HFFc6 (cell line): ENCODE results near the gene ANXA4. TPM values are rescaled to one million over a fixed set of nuclear protein-coding genes. Genes with fewer than 3 reads are reported as not detected.

ENCODE experiments used
- DNase-seq: peaks from one replicate; pipeline ENCODE4 v3.0.0-alpha.2; 2018
- H3K27ac Mint-ChIP-seq: 2 replicates; pipeline ENCODE4 v1.8.0; 2020; ENCODE audit warnings: mild to moderate bottlenecking, mixed read lengths
- H3K27me3 Mint-ChIP-seq: 2 replicates; pipeline ENCODE4 v1.8.0; 2021; ENCODE audit warnings: mild to moderate bottlenecking, moderate library complexity, mixed read lengths; ENCODE audit not compliant: insufficient read depth
- H3K36me3 Mint-ChIP-seq: 2 replicates; pipeline ENCODE4 v1.8.0; 2021; ENCODE audit warnings: low read depth, mixed read lengths
- H3K4me1 Mint-ChIP-seq: 2 replicates; pipeline ENCODE4 v1.8.0; 2020; ENCODE audit warnings: low read depth, mixed read lengths
- H3K4me3 Mint-ChIP-seq: 2 replicates; pipeline ENCODE4 v1.8.0; 2020; ENCODE audit warnings: mild to moderate bottlenecking, moderate library complexity, mixed read lengths
- H3K9me3 Mint-ChIP-seq: 2 replicates; pipeline ENCODE4 v1.8.0; 2020; ENCODE audit warnings: mild to moderate bottlenecking, mixed read lengths
- CTCF ChIP-seq: fragments of 200-600 bp; sonication (generic); IDR thresholded peaks from 2 replicates; pipeline ENCODE4 v1.5.0; 2021; ENCODE audit warnings: antibody characterized with exemption, mild to moderate bottlenecking
- total RNA-seq, 6 experiments: library from RNA; stranded (reverse); fragmentation: NEBNext Ultra II Directional; extraction: Animal tissue kit (Norgen Biotek cat#: 25700); gene quantifications; 2 replicates in 1 of 6; 3 replicates in 5 of 6; pipeline ENCODE4 v1.2.3, GENCODE V29; 2021

ANXA4 gene
- total RNA-seq, 6 experiments from 2014 or later, result 92.8 to 112 (median 96.1) TPM

- H3K36me3 Mint-ChIP-seq, result peaks cover 6% of the 10 kb centered on the region; the same call in 1 of the 2 replicates
- H3K27me3 Mint-ChIP-seq, result no peaks in the 10 kb centered on the region
- no peak overlapping the region for H3K27ac Mint-ChIP-seq
- no peak overlapping the region for H3K4me3 Mint-ChIP-seq
- no peaks in the 10 kb centered on the region for H3K9me3 Mint-ChIP-seq
- peaks cover 83% of the 10 kb centered on the region for H3K4me1 Mint-ChIP-seq
- no peak for DNase-seq
- TF ChIP-seq CTCF, result no peak
These were observed 26.9 kb downstream of the ANXA4 start for GRCh38 chr2:69768789-69769188.

- DNase-seq, result no peak
- Mint-ChIP-seq H3K4me3 (peak overlapping the region; percentile 30; the same call in 1 of the 2 replicates), H3K27me3 (no peaks in the 10 kb centered on the region), H3K4me1 (peaks cover 78% of the 10 kb centered on the region), H3K36me3 (peaks cover 6% of the 10 kb centered on the region; the same call in 1 of the 2 replicates), H3K9me3 (no peaks in the 10 kb centered on the region), H3K27ac (peak overlapping the region; percentile 80)
- no peak for TF ChIP-seq CTCF
These were observed 27.3 kb downstream of the ANXA4 start for GRCh38 chr2:69769272-69769671.

GRCh38 chr2:69770193-69770702, 28.3 kb downstream of the ANXA4 start:
- Mint-ChIP-seq H3K9me3 (no peaks in the 10 kb centered on the region), H3K4me1 (peaks cover 71% of the 10 kb centered on the region), H3K27ac (peak overlapping the region; percentile 91), H3K27me3 (no peaks in the 10 kb centered on the region), H3K4me3 (peak overlapping the region; percentile 75), H3K36me3 (peaks cover 5% of the 10 kb centered on the region; the same call in 1 of the 2 replicates)
- TF ChIP-seq CTCF, result no peak
- DNase-seq, result peak; percentile 84

GRCh38 chr2:69770747-69771146, 28.8 kb downstream of the ANXA4 start:
- Mint-ChIP-seq H3K27ac (peak overlapping the region; percentile 91), H3K4me1 (peaks cover 68% of the 10 kb centered on the region), H3K4me3 (no peak overlapping the region)

GRCh38 chr2:69771461-69771860, 29.5 kb downstream of the ANXA4 start:
- no peak overlapping the region for H3K4me3 Mint-ChIP-seq

More at GRCh38 chr2:69770747-69771146, 28.8 kb downstream of the ANXA4 start:
- Mint-ChIP-seq H3K36me3 (peaks cover 7% of the 10 kb centered on the region; the same call in 1 of the 2 replicates), H3K27me3 (no peaks in the 10 kb centered on the region), H3K9me3 (no peaks in the 10 kb centered on the region)
- DNase-seq, result no peak
- TF ChIP-seq CTCF, result no peak

More at GRCh38 chr2:69771461-69771860, 29.5 kb downstream of the ANXA4 start:
- Mint-ChIP-seq H3K9me3 (no peaks in the 10 kb centered on the region), H3K4me1 (peaks cover 62% of the 10 kb centered on the region), H3K27me3 (0 out of 2 replicates have a peak, but pooled peaks cover 3% of the 10 kb centered on the region), H3K36me3 (peaks cover 7% of the 10 kb centered on the region; the same call in 1 of the 2 replicates), H3K27ac (no peak overlapping the region)
- no peak for DNase-seq
- no peak for TF ChIP-seq CTCF
